Omental fat pad (tissue), 4 donors: ENCODE data around the gene EFCAB12. TPM values are rescaled to one million over a fixed set of nuclear protein-coding genes. Genes with fewer than 3 reads are reported as not detected.

Source experiments
- ATAC-seq: fragments of 150-250 bp; one replicate; pipeline ENCODE4 v1.9.1; 2016; ENCODE audit warnings: mild to moderate bottlenecking, moderate library complexity; ENCODE audit not compliant: low FRiP score
- DNase-seq: peaks from one replicate; pipeline ENCODE4 v3.0.0-alpha.2; 2019; ENCODE audit warnings: low spot score
- CTCF ChIP-seq, 3 donors: fragments of 450-650 bp; IDR thresholded peaks; one replicate each; pipeline ENCODE4 v1.5.1; 2016 to 2017; ENCODE audit warnings: antibody characterized with exemption in 3 of 3, mild to moderate bottlenecking in 3 of 3, moderate library complexity in 2 of 3
- total RNA-seq, 4 donors: library from RNA; depleted of rRNA; stranded (reverse); fragments of >200 nt; gene quantifications; one replicate each; pipeline ENCODE4 v1.1.0, GENCODE V29; 2016

EFCAB12 gene
- total RNA-seq, 4 donors from 2014 or later: 0.24 to 2.8 (median 1.0) TPM

GRCh38 chr3:129360171-129360611 is 68.2 kb downstream of the EFCAB12 start:
- no peak for ATAC-seq

GRCh38 chr3:129358772-129359371 is 69.6 kb downstream of the EFCAB12 start:
- no peak for ATAC-seq
- no peak for DNase-seq
- no peak for TF ChIP-seq CTCF (IDR thresholded peaks at IDR 0.05)

More at GRCh38 chr3:129360171-129360611, 68.2 kb downstream of the EFCAB12 start:
- DNase-seq: no peak
- TF ChIP-seq CTCF (IDR thresholded peaks at IDR 0.05): no peak

GRCh38 chr3:129358177-129358771 is 70.2 kb downstream of the EFCAB12 start:
- DNase-seq (no peak), ATAC-seq (no peak)
- no peak for TF ChIP-seq CTCF (IDR thresholded peaks at IDR 0.05)

GRCh38 chr3:129357616-129358015 is 70.8 kb downstream of the EFCAB12 start:
- ATAC-seq: no peak
- DNase-seq: no peak
- TF ChIP-seq CTCF (IDR thresholded peaks at IDR 0.05): no peak

- no peak for TF ChIP-seq CTCF (IDR thresholded peaks at IDR 0.05)
- DNase-seq (no peak), ATAC-seq (no peak)
These were observed 71.5 kb downstream of the EFCAB12 start for GRCh38 chr3:129356756-129357425.

GRCh38 chr3:129353589-129353941 is 74.9 kb downstream of the EFCAB12 start:
- ATAC-seq: no peak
- no peak for DNase-seq
- TF ChIP-seq CTCF (IDR thresholded peaks at IDR 0.05): no peak
